ENCODE measurements around the gene OR13C5. TPM values are rescaled to one million over a fixed set of nuclear protein-coding genes. Genes with fewer than 3 reads are reported as not detected.
"Not testable (repeated sequence)": the region's sequence is repeated elsewhere in the genome, so short reads cannot be mapped to it uniquely, and the experiment has no call there.

The OR13C5 gene
- total RNA-seq, 1 donor from 2014 or later, result not detected

GRCh38 chr9:104611213-104611612 is 12.0 kb upstream of the OR13C5 start:
- no peak for TF ChIP-seq CTCF (IDR thresholded peaks at IDR 0.05; ENCODE audit: unreplicated experiment)
- Mint-ChIP-seq H3K4me3 (ENCODE audit: low read depth) (no peak overlapping the region), H3K27ac (no peak overlapping the region), H3K9me3 (ENCODE audit: low read depth) (no peaks in the 10 kb centered on the region), H3K4me1 (ENCODE audit: low read depth) (no peaks in the 10 kb centered on the region), H3K36me3 (ENCODE audit: insufficient read depth) (no peaks in the 10 kb centered on the region), H3K27me3 (no peaks in the 10 kb centered on the region)
- no peak for DNase-seq (ENCODE audit: low spot score, unreplicated experiment)

- Mint-ChIP-seq H3K36me3 (ENCODE audit: insufficient read depth) (no peaks in the 10 kb centered on the region), H3K4me1 (ENCODE audit: low read depth) (no peaks in the 10 kb centered on the region), H3K27me3 (no peaks in the 10 kb centered on the region), H3K4me3 (ENCODE audit: low read depth) (no peak overlapping the region), H3K9me3 (ENCODE audit: low read depth) (no peaks in the 10 kb centered on the region), H3K27ac (no peak overlapping the region)
- TF ChIP-seq CTCF (IDR thresholded peaks at IDR 0.05; ENCODE audit: unreplicated experiment), result no peak
- no peak for DNase-seq (ENCODE audit: low spot score, unreplicated experiment)
Measured at GRCh38 chr9:104608336-104608735, 9.1 kb upstream of the OR13C5 start.

- H3K36me3 Mint-ChIP-seq (ENCODE audit: insufficient read depth), result no peaks in the 10 kb centered on the region
- DNase-seq (ENCODE audit: low spot score, unreplicated experiment), result no peak
- no peaks in the 10 kb centered on the region for H3K4me1 Mint-ChIP-seq (ENCODE audit: low read depth)
- no peak overlapping the region for H3K4me3 Mint-ChIP-seq (ENCODE audit: low read depth)
- no peaks in the 10 kb centered on the region for H3K27me3 Mint-ChIP-seq
- no peak for TF ChIP-seq CTCF (IDR thresholded peaks at IDR 0.05; ENCODE audit: unreplicated experiment)
- H3K27ac Mint-ChIP-seq, result no peak overlapping the region
- H3K9me3 Mint-ChIP-seq (ENCODE audit: low read depth), result no peaks in the 10 kb centered on the region
Measured at GRCh38 chr9:104606152-104606551, 6.9 kb upstream of the OR13C5 start.

GRCh38 chr9:104605527-104605926 is 6.3 kb upstream of the OR13C5 start, which contains the start of gene OR13C2:
TSS of gene OR13C2 (minus strand) at chr9:104605627. CDS start at chr9:104605627, 0 bp downstream.
- not testable (repeated sequence) for H3K4me1 Mint-ChIP-seq (ENCODE audit: low read depth); H3K27me3 Mint-ChIP-seq; H3K9me3 Mint-ChIP-seq (ENCODE audit: low read depth); H3K27ac Mint-ChIP-seq; DNase-seq (ENCODE audit: low spot score, unreplicated experiment); H3K36me3 Mint-ChIP-seq (ENCODE audit: insufficient read depth); H3K4me3 Mint-ChIP-seq (ENCODE audit: low read depth)

GRCh38 chr9:104604801-104605200 is 5.6 kb upstream of the OR13C5 start:
- H3K27ac Mint-ChIP-seq, result no peak overlapping the region
- no peak for DNase-seq (ENCODE audit: low spot score, unreplicated experiment)
- no peak for TF ChIP-seq CTCF (IDR thresholded peaks at IDR 0.05; ENCODE audit: unreplicated experiment)
- no peak overlapping the region for H3K4me3 Mint-ChIP-seq (ENCODE audit: low read depth)
- no peaks in the 10 kb centered on the region for H3K9me3 Mint-ChIP-seq (ENCODE audit: low read depth)
- no peaks in the 10 kb centered on the region for H3K36me3 Mint-ChIP-seq (ENCODE audit: insufficient read depth)
- H3K27me3 Mint-ChIP-seq, result no peaks in the 10 kb centered on the region
- H3K4me1 Mint-ChIP-seq (ENCODE audit: low read depth), result no peaks in the 10 kb centered on the region

- H3K4me1 Mint-ChIP-seq (ENCODE audit: low read depth); H3K36me3 Mint-ChIP-seq (ENCODE audit: insufficient read depth); H3K27ac Mint-ChIP-seq; H3K9me3 Mint-ChIP-seq (ENCODE audit: low read depth); H3K27me3 Mint-ChIP-seq; DNase-seq (ENCODE audit: low spot score, unreplicated experiment); H3K4me3 Mint-ChIP-seq (ENCODE audit: low read depth): not testable (repeated sequence)
Measured at GRCh38 chr9:104598749-104599148, 464 bp downstream of the OR13C5 start.

All from progenitor cell of endocrine pancreas (in vitro differentiated cells).